Gastroesophageal sphincter (tissue), 4 donors: ENCODE measurements around the gene PARVG. TPM values are rescaled to one million over a fixed set of nuclear protein-coding genes. Genes with fewer than 3 reads are reported as not detected.

ENCODE experiments used
- ATAC-seq: fragments of 150-250 bp; one replicate; pipeline ENCODE4 v1.9.1; 2016; ENCODE audit warnings: mild to moderate bottlenecking, moderate library complexity
- H3K27ac ChIP-seq, 4 donors: fragments of 200-600 bp; sonication (generic) in 3 of 4; 1 replicate in 3 of 4; 2 replicates in 1 of 4; pipeline ENCODE4 v1.5.1; 2016 to 2019
- H3K27me3 ChIP-seq: fragments of 200-600 bp; sonication (generic); one replicate; pipeline ENCODE4 v1.5.1; 2019
- H3K36me3 ChIP-seq, 2 donors: fragments of 200-600 bp; sonication (generic); one replicate each; pipeline ENCODE4 v1.5.1; 2019; ENCODE audit warnings: control low read depth in 1 of 2
- H3K4me1 ChIP-seq, 3 donors: fragments of 200-600 bp; sonication (generic); 1 replicate in 2 of 3; 2 replicates in 1 of 3; pipeline ENCODE4 v1.5.1; 2016 to 2019; ENCODE audit warnings: control low read depth in 2 of 3
- H3K4me3 ChIP-seq, 2 donors: fragments of 200-600 bp; sonication (generic); one replicate each; pipeline ENCODE4 v1.5.1; 2019; ENCODE audit warnings: mild to moderate bottlenecking in 1 of 2, moderate library complexity in 1 of 2
- H3K9me3 ChIP-seq, 3 donors: fragments of 200-600 bp; sonication (generic); one replicate each; pipeline ENCODE4 v1.5.1; 2017 to 2019; ENCODE audit warnings: control low read depth in 2 of 3
- CTCF ChIP-seq, 4 experiments: fragments of 200-600 bp in 2 of 4; fragments of 450-650 bp in 2 of 4; sonication (generic) in 1 of 4; IDR thresholded peaks; one replicate each; pipeline ENCODE4 v1.5.1; 2017 to 2019; ENCODE audit warnings: antibody characterized with exemption in 4 of 4, mild to moderate bottlenecking in 2 of 4, moderate library complexity in 2 of 4
- EP300 ChIP-seq: sonication (generic); formaldehyde crosslinking; IDR thresholded peaks from one replicate; pipeline ENCODE4 v1.6.1; 2017; ENCODE audit warnings: antibody characterized with exemption, mild to moderate bottlenecking
- POLR2A ChIP-seq, 2 donors: fragments of 450-650 bp; IDR thresholded peaks; one replicate each; pipeline ENCODE4 v1.6.1; 2017; ENCODE audit warnings: antibody characterized with exemption in 2 of 2, mild to moderate bottlenecking in 2 of 2, moderate library complexity in 1 of 2
- POLR2AphosphoS5 ChIP-seq: sonication (generic); formaldehyde crosslinking; IDR thresholded peaks from one replicate; pipeline ENCODE4 v1.6.1; 2017; ENCODE audit warnings: antibody characterized with exemption
- WGBS, 2 donors: methylation state at CpG; one replicate each; pipeline ENCODE4 v1.1.5; 2018; ENCODE audit warnings: low coverage in 1 of 2; 5-methylcytosine and 5-hydroxymethylcytosine counted together
- total RNA-seq, 4 donors: library from RNA; depleted of rRNA; stranded (reverse); fragments of >200 nt; gene quantifications; one replicate each; pipeline ENCODE4 v1.1.0, GENCODE V29; 2016

The PARVG gene
- total RNA-seq, 4 donors from 2014 or later = 7.0 to 18.2 (median 11.3) TPM

- Histone ChIP-seq H3K4me3 (no peak overlapping the region), H3K36me3 (no peaks in the 10 kb centered on the region), H3K4me1 (no peaks in the 10 kb centered on the region), H3K27ac (no peak overlapping the region), H3K9me3 (no peaks in the 10 kb centered on the region), H3K27me3 (no peaks in the 10 kb centered on the region)
- WGBS, 2 donors = 86 to 90% methylated on average over 4 of the region's 6 CpGs
- no peak for ATAC-seq
- TF ChIP-seq CTCF (IDR thresholded peaks at IDR 0.05) = no peak
- no peak for TF ChIP-seq POLR2A (IDR thresholded peaks at IDR 0.05)
- TF ChIP-seq EP300 = no peak
- no peak for TF ChIP-seq POLR2AphosphoS5
These were observed 75.4 kb downstream of the PARVG start for GRCh38 chr22:44256085-44256484.

DNA sequence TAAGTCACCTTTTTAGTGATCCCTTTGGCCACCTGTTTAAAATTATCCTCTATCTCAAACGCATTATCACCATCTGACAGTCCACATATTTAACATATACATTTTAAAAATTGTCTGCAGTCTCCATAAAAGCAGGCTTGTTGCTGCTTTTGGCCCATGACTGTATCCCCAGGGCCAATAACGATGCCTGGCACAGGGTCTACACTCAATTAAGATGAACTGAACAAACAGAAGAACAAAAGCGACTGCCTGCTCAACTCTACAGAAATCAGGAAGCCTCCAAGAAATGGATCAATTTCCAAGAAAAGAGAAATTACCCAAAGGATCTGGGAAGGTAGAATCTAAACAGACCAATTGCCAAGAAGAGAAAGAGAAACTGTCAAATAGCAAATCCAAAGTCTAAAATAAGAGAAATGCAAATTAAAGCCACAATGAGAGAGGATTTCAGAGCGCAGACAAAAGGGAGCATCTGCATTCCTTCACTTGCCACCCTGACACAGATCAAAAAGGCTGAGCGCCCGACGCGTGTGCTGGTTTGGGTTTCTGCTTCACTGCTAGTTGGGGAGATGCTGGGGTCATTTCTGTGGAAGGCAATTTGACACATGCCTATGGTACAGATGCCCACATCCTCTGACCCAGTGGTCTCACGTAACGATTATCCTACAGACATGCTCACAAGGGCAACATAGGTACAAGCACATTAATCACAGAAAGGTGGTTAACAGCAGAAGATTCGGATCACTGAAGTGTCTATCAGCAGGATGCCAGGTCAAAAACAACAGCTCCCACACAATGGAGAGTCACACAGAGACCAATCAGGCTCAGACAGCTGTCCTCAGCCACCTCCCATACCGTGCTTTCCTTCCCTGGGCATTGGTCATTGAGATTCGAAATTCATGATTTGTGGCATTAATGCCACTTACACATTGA, 76.1 kb downstream of the PARVG start:
- Histone ChIP-seq H3K9me3 (no peaks in the 10 kb centered on the region), H3K36me3 (no peaks in the 10 kb centered on the region), H3K27ac (no peak overlapping the region), H3K27me3 (no peaks in the 10 kb centered on the region), H3K4me3 (no peak overlapping the region), H3K4me1 (no peaks in the 10 kb centered on the region)
- TF ChIP-seq POLR2A (IDR thresholded peaks at IDR 0.05) = no peak
- TF ChIP-seq CTCF (IDR thresholded peaks at IDR 0.05) = no peak
- no peak for TF ChIP-seq EP300
- TF ChIP-seq POLR2AphosphoS5 = no peak
- ATAC-seq = no peak
- WGBS, 2 donors = 41 to 60% methylated on average over 11 to 13 of the region's 13 CpGs

Other genes starting within 250 kb of the PARVG start
- 10 to 100 TPM; 19.8 to 33.4 (median 31.6) TPM for gene SAMM50, start 225.5 kb upstream of the PARVG start, total RNA-seq
- 10 to 100 TPM; 32.1 to 61.9 (median 41.9) TPM for gene PARVB, start 156.6 kb upstream of the PARVG start, total RNA-seq
- gene SHISAL1, start 132.0 kb downstream of the PARVG start, total RNA-seq = 10 to 100 TPM in 1 of 4 donors, 1 to 10 TPM in 3; 4.5 to 23.1 (median 6.2) TPM